ENCODE results near the gene LIPE. TPM values are rescaled to one million over a fixed set of nuclear protein-coding genes. Genes with fewer than 3 reads are reported as not detected.

Gene LIPE
- total and polyA plus RNA-seq, 2 experiments from 2014 or later: 5.8 to 10.9 TPM

Small RNAs within 50 kb of the gene (small RNA-seq; reads per million reads assigned to genes)
- not detected for gene RNU4-60P (ENCODE audit: low replicate concordance)

Other genes starting within 250 kb of the LIPE start
- gene DEDD2, start 209.7 kb downstream of the LIPE start, total RNA-seq (2014; rRNA removed; shearing (Covaris generic)): 59.4 and 63.0 TPM in 2 replicates
- 23.4 and 25.6 TPM in 2 replicates for gene DEDD2, start 209.7 kb downstream of the LIPE start, polyA plus RNA-seq (2016; fragmentation: Nextera tagmentation; extraction: Ambion mirVana)
- gene ZNF526, start 207.1 kb downstream of the LIPE start, total RNA-seq (2014; rRNA removed; shearing (Covaris generic)): 12.7 and 13.3 TPM in 2 replicates
- 4.7 and 5.8 TPM in 2 replicates for gene ZNF526, start 207.1 kb downstream of the LIPE start, polyA plus RNA-seq (2016; fragmentation: Nextera tagmentation; extraction: Ambion mirVana)
- 40.7 and 47.0 TPM in 2 replicates for gene GSK3A, start 184.8 kb downstream of the LIPE start, total RNA-seq (2014; rRNA removed; shearing (Covaris generic))
- gene GSK3A, start 184.8 kb downstream of the LIPE start, polyA plus RNA-seq (2016; fragmentation: Nextera tagmentation; extraction: Ambion mirVana): 17.7 and 19.2 TPM in 2 replicates
- 49.0 and 49.4 TPM in 2 replicates for gene ERF, start 172.3 kb downstream of the LIPE start, total RNA-seq (2014; rRNA removed; shearing (Covaris generic))
- gene ERF, start 172.3 kb downstream of the LIPE start, polyA plus RNA-seq (2016; fragmentation: Nextera tagmentation; extraction: Ambion mirVana): 29.4 and 30.4 TPM in 2 replicates
- gene CIC, start 158.1 kb downstream of the LIPE start, total RNA-seq (2014; rRNA removed; shearing (Covaris generic)): 31.8 and 42.0 TPM in 2 replicates
- 13.2 and 13.9 TPM in 2 replicates for gene CIC, start 158.1 kb downstream of the LIPE start, polyA plus RNA-seq (2016; fragmentation: Nextera tagmentation; extraction: Ambion mirVana)
- 3.6 and 8.1 TPM in 2 replicates for gene PRR19, start 125.3 kb downstream of the LIPE start, total RNA-seq (2014; rRNA removed; shearing (Covaris generic))
- gene PRR19, start 125.3 kb downstream of the LIPE start, polyA plus RNA-seq (2016; fragmentation: Nextera tagmentation; extraction: Ambion mirVana): 4.1 and 5.6 TPM in 2 replicates
- 139 and 162 TPM in 2 replicates for gene PAFAH1B3, start 124.8 kb downstream of the LIPE start, total RNA-seq (2014; rRNA removed; shearing (Covaris generic))
- gene PAFAH1B3, start 124.8 kb downstream of the LIPE start, polyA plus RNA-seq (2016; fragmentation: Nextera tagmentation; extraction: Ambion mirVana): 195 and 197 TPM in 2 replicates
- 1.3 and 5.4 TPM in 2 replicates for gene TMEM145, start 114.1 kb downstream of the LIPE start, total RNA-seq (2014; rRNA removed; shearing (Covaris generic))
- gene TMEM145, start 114.1 kb downstream of the LIPE start, polyA plus RNA-seq (2016; fragmentation: Nextera tagmentation; extraction: Ambion mirVana): 1.9 and 2.3 TPM in 2 replicates
- gene MEGF8, start 101.8 kb downstream of the LIPE start, total RNA-seq (2014; rRNA removed; shearing (Covaris generic)): 32.1 and 40.5 TPM in 2 replicates
- 4.7 and 6.2 TPM in 2 replicates for gene MEGF8, start 101.8 kb downstream of the LIPE start, polyA plus RNA-seq (2016; fragmentation: Nextera tagmentation; extraction: Ambion mirVana)
- gene CNFN, start 37.1 kb downstream of the LIPE start, total RNA-seq (2014; rRNA removed; shearing (Covaris generic)): 6.7 TPM in 1 of 2 replicates, not detected in the other
- gene CNFN, start 37.1 kb downstream of the LIPE start, polyA plus RNA-seq (2016; fragmentation: Nextera tagmentation; extraction: Ambion mirVana): 54.5 and 71.5 TPM in 2 replicates
- gene CXCL17, start 15.6 kb upstream of the LIPE start, total RNA-seq (2014; rRNA removed; shearing (Covaris generic)): not detected in 2 replicates
- 0.39 TPM in 1 of 2 replicates, not detected in the other for gene CXCL17, start 15.6 kb upstream of the LIPE start, polyA plus RNA-seq (2016; fragmentation: Nextera tagmentation; extraction: Ambion mirVana)
- 0.78 and 3.0 TPM in 2 replicates for gene CEACAM1, start 101.1 kb upstream of the LIPE start, total RNA-seq (2014; rRNA removed; shearing (Covaris generic))
- 0.63 and 1.7 TPM in 2 replicates for gene CEACAM1, start 101.1 kb upstream of the LIPE start, polyA plus RNA-seq (2016; fragmentation: Nextera tagmentation; extraction: Ambion mirVana)
- not detected in 2 replicates for gene CEACAM8, start 167.5 kb upstream of the LIPE start, total RNA-seq (2014; rRNA removed; shearing (Covaris generic))
- not detected in 2 replicates for gene CEACAM8, start 167.5 kb upstream of the LIPE start, polyA plus RNA-seq (2016; fragmentation: Nextera tagmentation; extraction: Ambion mirVana)

Measured in GM23338 (cell line).